ENCODE results near the gene PDK2.

PDK2 gene

DNA sequence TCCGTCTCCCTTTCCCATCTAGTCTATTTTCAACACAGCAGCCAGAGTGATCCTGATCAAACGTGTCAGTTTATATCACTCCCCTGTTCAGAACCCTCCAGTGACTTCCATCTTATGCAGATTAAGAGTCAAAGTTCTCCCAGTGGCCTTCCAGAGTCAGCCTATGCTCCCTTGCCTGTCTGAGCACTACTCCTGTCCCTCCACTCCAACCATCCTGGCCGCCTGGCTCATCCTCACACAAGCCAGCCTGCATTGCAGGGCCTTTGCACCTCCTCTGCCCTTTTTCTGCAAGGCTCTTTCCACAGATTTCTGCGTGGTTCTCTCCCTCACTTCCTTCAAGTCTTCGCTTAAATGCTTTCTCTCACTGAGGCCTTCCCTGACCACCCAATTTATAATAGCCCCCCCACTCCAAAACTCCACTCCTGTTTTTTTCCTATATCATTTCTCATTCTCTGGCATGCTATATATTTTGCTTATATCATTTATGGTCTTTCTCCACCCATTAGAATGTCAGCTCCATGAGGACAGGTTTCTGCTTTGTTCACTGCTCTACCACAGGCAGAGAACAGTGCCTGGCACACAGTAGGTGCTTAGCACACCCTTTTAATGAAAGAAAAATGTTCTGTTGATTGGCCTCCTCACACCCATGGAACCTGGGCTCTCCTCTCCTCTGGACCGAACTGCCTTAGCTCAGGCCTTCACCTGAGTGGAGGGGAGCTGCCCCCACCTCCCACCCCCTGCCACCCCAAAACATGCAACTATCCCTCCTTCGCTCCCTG, 25.5 kb downstream of the PDK2 start:
- DNase-seq: no peak

DNA sequence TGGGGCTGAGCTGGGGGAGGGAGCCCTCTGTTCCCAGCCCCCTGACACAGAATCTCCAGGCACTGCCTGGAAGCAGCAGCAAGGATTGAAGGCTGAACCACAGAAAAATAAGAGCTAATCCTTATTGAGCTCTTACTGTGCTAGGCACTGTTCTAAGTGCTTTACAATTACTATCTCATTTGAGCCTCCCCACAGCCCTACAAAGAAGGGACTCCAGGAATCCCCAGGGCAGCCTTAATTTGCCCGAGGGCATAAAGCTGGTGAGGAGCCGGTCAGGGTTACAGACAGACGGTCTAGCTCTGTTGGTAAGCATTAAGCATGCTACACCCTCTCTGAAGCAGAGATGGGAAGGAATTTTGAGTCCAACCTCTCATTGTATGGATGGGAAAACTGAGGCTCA, 27.8 kb downstream of the PDK2 start:
- DNase-seq: no peak

DNA sequence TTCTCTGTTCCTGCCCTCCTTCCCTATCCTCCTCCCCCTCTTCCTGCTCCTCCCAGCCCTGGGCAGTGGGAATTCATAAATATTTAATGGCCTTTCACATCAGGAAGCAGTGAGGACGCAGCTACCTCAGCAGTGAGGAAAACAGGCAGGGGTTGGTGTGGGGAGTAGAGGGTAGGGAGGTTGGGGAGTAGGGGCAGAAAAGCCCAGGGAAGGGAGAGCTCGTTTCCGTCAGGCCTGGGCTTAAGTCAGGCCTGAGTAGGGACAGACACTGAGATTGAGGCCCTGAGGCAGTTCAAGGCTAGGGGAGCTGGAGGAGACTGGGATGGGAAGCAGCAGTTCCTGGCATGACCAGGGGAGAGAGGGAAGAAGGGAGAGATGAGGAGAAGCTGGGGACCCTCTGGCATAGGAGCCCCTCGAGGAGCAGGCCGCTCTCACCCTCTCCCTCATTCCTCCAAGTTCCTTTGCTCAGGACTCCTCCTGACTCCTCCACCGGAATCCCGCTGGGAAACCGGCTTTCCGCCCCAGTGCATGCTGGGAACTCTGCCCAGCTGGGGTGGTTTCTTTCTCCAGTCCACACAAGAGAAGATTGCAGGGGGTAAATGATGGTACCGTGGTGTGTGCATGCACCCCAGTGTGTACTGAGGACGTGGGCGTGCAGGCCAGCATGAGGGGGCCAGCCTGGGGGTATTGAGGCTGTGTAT, 28.6 kb downstream of the PDK2 start:
- DNase-seq: no peak

DNA sequence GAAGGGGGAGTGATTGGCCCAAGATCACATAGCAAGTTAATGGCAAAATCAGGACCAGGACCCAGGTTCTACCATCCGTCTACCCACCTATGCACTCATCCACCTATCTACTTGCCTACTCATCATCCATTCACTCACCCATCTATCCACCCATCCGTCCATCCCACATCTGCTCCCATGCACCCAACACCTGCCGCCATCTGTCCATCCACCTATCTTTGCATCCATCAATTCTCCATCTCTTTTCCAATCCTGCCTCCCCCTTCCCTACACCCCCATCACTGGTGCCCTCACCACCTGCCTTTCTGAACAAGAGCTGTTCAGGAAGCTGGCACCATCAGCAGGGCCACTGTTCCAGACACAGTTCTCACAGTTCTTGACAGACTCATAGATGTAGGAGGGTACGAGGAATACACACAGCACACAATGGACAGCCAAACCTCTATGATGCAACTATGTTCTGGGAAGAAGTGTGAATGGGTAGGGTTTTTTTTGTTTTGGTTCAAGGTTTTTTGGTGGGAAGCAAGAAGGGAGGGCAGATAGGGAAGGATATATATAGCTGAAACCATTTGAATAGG, 30.4 kb downstream of the PDK2 start:
- DNase-seq: no peak

DNA sequence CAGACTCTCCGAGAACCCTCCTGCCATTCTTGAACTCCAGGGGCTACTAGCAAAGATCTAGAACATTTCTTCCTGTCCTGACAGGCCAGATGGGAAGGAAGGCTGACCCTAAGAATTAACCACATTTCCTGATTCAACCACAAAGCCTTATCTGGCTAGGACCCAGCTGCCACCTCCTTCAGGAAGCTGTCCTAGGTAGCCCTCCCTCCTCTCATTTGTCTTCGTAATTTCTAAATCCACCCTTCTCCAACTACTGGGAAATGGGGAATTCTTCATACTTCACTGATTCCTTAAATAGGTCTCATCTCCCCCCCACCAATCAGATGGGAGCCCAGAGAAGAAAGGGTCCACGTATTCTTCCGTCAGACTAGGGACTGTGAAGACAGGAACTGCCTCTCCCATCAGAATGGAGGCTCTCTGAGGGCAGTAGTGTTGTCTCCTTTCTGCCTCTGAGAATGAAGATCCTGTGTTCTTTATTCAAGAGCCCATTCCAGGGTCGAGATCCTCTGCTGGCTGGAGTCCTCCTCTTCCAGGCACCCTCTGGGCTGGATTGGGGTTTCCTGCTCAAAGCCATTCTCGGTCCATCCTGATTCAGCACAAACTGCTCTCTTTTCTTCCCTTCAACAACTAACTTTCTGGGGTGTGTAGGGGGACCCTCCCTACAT, 32.7 kb downstream of the PDK2 start:
- DNase-seq: no peak

DNA sequence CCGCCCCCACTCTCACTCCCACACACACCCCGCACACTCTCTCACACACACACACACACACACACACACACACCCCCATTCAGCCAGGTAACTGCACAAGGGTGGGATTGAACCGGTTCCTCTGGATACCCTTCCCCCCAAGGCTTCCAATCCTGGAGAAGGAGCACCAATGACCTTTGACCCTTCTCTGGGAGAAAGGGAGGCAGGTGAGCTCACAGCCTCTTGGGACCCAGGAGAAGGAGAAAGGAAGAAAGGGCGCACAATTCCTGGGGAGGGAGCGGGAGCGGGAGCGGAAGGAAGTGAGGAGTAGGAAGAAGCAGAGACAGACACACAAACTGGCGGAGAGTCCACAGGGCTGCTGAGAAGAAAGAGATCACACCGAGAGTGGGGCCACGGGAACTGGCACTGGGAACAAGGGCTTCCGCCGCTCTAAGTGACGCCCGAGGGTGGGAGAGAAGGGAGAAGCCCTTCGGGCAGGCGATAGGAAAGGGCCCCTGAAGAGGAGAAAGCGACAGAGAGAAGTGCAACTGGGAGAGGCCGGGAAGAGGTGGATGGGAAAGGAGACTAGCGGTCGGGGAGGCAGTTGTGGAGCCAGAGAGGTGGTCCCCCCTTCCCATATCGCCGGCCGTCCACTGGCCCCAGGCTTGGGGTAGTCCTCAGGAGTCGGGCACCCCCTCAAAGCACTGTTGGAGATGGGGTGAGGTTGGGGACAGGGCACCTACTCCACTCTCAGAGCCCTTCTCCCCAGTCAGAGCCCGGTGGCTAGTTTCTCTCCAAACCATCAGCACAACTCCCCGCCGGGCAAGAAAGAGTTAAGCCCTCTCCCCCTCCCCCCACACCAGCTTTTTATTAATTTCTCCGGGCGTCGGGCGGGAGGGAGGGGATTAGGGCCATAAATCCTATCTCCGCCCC, 33.5 kb downstream of the PDK2 start:
- DNase-seq: no peak

DNA sequence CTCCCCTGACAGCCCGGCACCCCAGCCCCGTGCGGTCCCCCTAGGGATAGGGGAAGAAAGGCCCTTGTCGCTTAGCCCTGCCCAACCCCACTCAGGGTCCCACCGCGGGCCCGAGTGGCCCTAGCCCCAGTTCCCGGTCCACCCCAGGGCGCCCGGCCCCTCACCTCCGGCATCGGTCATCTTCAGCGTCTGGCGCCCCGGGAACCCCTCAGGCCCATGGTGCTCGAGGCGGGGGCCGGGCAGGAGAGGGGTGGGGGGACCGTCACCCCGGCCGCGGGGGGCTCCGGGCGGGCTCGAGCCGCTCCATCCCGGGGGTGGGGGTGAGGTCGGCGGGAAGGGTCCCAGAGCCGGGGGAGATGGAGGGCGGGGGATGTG, 34.2 kb downstream of the PDK2 start:
- DNase-seq: no peak

DNA sequence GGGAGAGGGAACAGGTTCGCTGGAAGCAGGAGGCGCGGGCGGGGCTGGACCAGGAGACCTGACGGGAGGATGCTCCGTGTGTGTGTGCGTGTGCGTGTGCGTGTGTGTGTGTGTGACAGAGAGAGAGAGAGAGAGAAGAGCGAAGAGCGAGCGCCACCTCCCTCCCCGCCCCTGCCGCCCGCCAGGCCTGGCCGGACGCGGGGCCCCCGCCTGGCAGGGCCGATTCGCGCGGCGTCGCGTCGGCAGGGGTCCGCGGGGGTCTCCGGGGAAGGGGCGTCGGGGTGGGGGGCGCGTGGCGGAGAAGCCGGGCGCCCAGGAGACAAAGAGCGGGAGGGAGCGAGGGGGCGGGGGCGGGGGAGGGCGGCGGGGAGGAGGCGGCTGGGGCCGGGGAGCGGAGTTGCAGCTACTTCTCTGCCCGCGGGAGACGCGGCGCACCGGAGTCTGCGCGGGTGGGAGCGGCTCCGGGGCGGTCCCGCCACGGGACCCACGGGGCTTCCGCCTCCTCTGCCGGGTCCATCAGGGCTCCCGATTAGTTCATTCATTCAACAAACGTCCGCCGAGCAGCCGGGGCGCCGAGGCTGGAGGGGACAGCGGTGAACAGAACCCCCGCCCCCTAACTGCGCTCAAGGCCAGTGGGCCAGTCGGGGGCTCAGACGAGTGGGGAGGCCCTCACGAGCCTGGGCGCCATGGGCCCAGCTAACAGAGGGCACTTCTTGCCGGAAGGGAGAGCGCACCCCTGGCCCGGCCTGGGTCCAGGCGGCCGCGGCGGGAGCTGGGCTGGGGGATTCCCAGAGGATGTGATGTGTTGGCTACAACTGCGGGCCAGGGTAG, 34.8 kb downstream of the PDK2 start, which contains the start of gene SAMD14:
Gene SAMD14 (minus strand): TSS at position 433 of the 831 bp plus-strand sequence. CDS start 5,201 bp downstream, outside the sequence.
- peak; percentile 41 to 43 for DNase-seq

DNA sequence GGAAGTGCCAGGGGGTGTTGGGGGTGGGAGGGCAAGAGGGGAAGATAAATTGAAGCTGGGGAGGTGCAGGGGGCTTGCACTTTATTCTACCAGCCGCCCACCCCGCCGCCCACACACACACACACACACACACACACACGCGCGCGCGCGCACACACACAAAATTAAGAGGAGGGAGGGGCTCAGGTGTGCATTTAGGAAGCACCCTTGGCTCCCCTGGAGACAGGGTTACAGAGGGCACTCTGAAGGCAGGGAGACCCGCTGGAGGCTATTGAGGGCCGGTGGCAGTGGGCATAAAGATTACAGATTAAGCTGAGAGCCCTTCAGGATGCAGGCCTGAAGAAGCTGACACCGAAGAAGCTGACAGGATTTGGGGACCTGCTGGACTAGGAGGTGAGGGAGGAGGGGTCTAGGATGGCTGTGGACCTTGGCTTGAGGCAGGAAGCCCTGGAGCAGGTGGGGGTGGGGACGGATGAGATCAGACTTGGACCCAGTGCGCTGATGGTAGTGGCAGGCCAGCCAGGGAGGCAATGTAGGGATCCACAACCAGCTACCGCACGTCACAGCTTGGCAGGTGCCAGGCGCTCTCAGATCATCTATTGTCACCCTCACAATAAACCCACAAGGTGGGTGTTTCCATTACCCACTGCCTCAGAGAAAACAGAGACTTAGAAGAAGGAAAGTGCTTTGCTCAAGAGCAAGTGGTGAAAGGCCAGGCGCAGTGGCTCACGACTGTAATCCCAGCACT, 35.6 kb downstream of the PDK2 start:
- DNase-seq: peak in 1 of 2 experiments; percentile 8

DNA sequence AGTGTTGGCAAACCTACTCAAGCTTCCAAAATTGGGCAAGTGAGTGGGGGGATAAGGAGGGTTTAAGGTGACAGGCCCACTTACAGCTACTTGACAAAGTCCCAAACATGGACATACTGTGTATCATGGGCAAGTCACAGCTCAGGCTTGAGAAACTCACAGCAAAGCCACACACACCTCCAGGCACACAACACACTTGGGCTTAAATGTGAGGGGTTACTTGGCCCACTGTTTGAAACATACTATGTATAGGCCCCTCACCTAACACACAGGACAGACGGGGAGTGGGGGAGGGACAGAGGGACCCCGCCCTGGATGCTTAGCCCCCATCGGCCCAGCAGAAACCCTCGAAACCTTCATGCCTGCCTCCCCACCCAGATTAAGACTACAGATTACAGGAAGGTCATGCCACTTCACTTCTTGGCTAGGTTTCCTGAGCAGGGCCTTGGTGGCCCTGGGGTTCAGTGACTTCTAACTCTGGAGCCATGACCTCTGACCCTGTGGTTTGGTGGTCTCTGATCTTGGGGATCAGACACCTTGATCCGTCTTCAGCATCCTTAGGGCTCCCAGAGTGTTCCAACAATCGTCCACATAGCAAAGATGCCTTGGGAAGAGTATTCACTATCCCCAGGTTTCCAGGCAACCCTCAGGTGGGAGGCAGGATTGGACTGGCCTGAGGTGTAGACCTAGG, 37.1 kb downstream of the PDK2 start:
- no peak for DNase-seq

DNA sequence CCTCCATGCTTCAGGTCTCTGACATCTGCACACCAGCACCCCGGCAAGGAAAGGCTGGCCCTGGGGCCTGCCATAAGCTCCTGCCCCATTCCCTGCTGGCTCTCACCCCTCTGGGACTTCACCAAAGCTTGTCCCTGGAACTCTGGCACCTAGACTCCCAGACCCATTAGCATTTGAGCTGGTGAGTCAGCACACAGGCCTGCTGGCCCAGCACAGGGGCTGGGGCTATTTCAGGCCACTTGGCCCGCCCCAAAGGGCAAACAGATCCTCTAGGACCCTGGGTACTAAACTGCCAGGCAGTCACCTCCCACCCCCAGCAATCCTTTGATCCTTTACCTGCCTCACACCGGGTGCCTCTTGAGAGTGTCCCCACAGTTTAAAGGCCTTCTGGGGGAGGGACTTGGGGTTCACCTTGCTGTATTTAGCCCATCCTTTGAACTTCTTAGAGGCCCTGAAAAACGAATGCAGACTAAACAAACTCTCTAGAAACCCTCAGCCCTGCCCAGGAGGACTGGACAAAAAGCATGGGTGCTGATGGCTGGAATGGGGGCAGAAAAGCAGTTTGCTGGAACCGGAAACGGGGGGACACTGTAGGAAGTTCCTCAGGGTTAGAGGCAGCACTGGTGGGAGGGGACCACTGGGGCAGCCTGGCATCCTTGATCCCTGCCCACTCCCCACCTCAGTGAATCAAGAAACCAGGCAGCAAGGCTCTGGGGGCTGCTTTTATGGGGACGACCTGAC, 38.0 kb downstream of the PDK2 start:
- no peak for DNase-seq

DNA sequence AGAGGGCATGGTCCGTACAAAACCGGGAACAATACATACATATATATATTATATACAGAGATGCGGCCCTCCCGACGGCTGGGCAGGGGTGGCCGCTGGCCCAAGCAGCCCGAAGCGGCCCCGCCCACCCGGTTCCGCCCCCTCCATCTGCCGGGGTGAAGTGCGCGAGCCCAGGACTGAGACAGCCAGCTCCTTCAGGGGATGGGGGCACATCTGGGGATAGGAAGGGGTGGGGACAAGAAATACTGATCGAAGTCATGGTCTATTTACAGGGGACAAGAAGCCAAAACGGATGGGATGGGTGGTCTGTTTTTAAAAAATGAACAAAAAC, 38.6 kb downstream of the PDK2 start:
- no peak for DNase-seq

DNA sequence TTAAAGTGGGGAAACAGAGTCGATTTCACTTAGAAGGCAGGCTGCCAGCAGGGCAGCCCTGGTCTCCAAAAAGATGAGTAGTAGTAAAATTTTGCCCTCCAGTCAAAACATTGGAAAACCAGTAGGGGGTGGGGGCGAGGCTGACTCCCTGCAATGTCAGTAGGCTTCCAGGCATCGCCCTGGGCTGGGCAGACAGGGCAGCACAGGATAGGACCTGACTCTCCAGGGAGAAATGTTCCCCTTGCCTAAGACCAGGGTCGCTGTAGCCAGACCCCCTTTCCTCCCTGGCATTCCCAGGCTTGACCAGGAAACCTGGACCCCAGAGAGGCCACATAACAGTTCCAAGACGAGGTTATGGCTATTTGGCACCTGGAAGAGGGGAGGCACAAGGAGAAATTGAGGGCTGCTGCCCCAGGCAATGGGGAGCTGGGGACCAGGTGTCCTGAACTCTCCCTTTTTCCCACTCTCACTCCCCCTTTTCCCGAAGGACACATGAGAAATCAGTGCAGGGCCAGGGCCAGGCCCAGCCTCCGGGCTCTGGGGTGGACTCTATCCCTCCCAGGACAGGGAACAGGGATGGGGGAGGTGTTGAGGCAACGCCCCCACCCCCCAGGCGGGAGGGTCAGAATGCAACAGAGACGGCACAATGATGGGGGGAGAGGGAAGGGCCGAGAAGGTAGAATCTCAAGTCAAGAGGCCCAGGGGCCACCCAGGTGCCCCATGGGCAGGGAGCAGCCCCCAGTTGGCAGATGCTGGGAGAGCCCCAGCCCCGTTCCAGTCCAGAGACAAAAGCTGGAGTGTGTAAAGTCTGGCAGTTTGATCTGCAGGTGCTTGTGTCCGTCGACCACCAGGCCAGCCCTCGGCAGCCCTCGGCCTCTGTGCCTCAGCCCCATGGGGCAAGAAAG, 39.3 kb downstream of the PDK2 start:
- DNase-seq: no peak

DNA sequence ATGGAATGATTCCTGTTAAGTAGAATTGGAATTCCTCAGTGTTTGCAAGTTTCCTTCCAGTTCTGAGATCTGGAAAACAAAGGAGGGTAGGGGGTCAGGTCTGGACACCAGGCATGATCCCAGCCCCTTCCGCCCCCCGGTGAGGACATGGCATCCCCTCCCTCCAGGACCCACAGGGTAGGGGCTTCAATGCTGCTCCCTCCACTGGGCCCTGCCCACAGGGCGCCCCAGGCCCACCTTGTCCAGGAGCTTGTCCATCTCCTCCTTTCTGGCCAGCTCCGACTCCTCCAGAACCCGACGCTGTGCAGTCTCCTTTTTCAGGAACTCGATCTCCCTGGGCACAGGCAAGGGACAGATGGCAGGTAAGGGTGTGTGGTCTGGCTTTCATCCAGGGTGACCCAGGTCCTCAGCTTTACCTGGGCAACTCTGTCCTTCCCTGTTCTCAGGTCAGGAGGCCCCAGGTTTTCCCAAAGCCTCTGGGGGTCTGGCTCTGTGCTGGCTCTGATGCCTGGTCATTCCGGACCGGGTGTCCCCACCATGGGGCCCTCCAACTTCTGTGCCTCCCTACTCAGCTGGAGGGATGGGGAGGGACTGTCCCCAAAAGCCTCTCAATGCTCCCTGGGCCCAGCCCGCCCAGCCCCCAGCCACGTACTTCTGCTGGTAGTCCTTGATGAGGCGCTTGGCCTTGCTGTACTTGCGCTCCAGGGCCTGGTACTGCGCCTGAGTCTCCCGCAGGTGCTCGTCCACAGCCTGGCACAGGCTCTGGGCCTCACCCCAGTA, 40.4 kb downstream of the PDK2 start:
- DNase-seq: no peak

DNA sequence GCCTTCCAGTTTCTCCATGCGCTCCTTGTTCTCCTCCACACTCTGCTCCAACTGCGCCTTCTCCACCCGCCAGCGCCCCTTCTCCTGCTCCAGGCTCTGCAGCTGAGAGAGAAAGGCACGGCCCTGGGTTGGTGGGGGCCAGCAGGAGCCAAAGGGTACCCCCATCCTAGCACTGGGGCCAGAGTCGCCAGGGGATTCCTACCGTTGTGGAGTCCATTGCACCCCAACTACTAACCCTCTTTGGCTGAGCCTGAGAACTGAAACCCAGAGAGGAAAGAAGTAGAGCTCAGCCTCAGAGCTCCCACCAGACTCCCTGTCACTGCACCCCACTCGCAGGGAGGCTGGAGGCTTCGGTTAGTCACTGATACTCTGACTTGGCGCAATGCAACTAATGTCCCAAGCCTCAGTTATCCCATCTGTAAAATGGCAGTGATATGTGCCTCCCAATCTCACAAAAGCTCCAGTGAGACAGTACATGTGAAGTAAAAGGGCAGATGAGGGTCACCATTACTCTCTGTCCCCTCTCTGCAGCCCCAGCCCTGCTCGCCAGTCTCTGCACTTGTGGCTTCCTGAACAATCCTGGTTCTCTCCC, 41.0 kb downstream of the PDK2 start:
- DNase-seq: no peak

DNA sequence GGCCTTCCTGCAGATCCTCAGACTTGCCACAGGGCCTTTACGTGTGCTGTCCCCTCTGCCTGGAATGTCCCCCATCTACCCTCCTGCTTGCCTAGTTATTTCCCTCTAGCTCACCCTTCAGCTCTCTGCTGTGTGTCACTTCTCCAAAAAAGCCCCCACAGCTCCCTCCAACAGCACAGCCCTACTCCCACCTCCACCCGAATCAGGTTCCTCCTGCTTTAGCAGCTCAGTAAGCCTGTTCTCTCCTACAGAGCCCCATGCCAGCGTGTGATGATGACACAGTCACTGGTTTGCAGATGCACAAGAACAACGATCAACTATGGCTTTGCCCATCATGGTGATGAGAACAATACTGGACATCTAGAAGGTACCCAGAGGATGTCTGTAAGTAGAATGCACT, 41.9 kb downstream of the PDK2 start:
- no peak for DNase-seq

DNA sequence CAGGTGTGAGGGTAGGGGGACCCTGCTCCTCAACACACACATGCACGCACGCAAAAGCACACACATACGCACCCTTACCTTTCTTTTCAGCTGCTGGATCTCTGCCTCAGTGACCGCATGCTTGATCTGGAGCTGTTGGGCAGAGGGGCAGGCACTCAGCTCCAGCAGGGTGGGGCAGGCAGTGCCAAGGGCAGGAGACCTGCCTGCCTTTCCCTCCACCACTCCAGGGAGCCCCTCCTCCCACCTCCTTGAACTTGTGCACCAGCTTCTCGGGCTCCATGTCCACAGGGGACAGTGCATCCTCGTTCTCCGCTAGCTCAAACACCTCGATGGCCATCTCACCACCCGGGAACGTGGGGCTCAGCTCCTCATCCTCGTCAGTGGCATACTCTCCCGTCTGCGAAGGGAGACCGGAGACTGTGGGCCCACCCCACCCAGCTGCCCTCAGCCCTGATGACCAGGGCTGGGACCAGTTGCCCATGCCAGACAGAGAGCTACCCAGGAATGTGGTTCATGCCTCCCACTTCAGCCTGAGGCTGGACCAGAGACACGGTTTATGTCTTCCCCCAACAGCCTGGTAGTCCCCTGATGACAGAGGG, 44.1 kb downstream of the PDK2 start:
- DNase-seq: no peak
